ENCODE measurements around the gene NAA60.
"Not testable (repeated sequence)": the region's sequence is repeated elsewhere in the genome, so short reads cannot be mapped to it uniquely, and the experiment has no call there.

NAA60 gene

DNA sequence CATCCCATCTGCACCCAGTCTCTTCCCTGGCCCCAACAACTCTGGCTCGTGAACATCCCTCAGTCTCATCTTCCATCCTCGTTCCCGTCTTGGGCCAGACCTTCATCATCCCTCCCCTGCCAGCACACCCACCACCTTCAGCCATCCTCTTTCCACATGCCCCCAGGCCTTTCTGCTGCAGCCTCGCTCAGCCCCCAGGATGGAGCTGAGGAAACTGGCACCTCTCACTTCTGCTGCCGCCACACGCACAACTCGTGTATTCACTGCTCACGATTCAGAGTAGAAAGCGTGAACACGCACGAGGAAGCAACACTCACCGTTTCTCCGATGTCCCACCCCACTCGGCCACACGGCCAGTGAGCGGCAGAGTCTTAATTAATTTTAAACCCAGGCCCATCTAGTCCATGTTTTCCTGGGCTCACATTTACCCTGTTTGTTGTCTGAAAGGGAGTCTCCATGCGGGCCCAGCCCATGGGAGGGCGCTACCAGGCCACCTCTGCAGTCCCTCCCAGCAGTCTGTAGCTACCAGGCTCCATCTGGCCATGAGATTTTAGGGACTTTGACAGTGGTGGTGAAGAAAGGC lies 39.3 kb downstream of the NAA60 start:
- DNase-seq (ENCODE audit: low spot score): no peak

DNA sequence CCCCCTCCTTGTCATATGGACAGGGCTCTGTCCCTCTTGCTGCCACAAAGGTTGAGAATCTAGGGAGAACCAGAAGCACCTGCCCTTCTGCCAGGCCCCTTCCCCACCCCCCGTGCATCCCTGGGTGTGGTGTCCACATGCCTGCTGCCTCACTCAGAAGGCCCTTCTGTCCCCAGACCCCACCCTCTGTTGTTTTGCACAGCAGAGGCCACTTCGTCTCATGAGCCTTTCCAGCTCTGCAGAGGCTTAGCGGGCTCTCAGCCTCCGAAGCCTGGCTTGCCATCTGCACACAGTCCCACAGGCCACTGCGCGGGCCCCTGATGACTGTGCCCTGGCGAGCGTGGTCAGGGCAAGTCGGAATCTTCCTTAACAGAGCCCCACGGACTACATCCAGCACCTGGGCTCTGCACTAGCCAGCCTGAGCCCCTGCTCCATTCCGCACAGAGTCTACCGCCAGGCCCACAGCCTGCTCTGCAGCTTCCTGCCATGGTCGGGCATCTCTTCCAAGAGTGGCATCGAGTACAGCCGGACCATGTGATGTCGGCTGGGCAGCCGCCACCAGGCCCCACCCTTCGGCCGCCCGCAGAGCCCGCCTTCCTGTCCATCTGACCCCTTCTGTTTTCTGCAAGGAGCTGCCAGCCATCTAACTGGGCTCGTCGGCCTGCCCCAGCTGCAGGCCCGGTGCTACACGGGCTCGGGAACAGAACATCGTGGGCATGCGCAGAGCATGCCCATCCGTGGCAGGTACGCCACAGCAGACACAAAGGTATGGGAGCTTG lies 41.0 kb downstream of the NAA60 start:
- DNase-seq (ENCODE audit: low spot score): no peak

DNA sequence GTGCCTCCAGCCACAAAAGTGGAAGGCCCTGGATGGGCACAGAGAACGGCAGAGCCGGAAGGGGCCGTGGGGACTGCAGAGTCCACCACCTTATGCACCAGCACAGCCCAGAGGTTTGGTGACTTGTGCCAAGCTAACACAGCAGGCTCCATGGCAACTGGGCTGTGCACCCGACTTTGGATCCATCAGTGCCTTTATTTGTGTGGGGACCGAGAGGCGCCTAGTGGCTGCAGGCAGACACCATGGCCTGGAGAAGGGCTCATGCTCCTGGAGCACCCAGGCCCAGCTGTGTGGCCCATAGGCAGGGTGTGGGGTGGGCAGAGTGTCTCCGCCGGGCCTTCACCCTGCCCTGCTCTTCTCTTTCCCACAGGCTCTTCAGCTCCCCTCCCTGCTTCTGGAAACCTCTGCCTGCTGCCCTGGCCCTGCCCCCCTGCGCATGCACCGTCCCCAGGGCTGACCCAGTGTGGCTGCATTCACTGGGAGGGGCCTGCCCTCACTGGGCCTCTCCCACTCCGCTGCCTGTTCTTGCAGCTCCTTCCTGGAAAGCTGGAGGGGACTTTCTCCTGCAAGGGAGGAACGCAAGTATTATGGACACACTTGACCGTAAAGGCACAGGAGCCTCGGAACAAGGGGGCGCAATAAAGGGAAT lies 41.7 kb downstream of the NAA60 start:
- DNase-seq (ENCODE audit: low spot score): no peak

DNA sequence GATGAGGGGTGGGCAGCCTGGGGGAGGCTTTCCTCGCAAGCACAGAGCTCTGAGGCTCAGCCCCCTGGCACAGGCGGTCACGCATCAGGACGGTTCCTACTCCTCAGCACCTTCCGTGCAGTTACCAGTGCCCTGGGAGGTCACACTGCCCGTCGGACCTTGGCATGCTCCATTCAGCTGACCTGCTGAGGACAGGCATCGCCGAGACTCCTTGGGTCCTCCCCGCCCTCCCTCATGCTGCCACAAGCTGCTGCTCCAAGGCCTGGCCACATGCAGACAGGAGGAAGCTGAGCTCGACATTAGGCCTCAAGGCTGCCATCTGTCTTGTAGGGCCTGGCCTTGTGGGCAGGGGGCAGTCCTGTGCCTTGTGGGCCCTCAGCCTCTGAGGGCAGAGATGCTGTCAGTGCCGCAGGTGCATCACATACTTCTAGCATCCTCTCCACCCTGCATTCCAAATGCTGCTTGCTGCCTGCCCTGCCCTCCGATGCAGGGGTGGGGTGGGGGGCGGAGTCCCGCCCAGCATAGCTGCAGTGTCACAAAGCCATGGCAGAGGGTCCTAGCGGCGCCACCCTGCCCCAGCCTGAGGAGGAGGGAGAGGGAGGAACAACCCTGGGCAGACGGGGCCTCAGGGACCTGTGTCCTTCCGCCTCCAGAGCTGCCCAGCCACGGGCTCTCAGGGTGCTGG lies 42.5 kb downstream of the NAA60 start:
- DNase-seq (ENCODE audit: low spot score): no peak

DNA sequence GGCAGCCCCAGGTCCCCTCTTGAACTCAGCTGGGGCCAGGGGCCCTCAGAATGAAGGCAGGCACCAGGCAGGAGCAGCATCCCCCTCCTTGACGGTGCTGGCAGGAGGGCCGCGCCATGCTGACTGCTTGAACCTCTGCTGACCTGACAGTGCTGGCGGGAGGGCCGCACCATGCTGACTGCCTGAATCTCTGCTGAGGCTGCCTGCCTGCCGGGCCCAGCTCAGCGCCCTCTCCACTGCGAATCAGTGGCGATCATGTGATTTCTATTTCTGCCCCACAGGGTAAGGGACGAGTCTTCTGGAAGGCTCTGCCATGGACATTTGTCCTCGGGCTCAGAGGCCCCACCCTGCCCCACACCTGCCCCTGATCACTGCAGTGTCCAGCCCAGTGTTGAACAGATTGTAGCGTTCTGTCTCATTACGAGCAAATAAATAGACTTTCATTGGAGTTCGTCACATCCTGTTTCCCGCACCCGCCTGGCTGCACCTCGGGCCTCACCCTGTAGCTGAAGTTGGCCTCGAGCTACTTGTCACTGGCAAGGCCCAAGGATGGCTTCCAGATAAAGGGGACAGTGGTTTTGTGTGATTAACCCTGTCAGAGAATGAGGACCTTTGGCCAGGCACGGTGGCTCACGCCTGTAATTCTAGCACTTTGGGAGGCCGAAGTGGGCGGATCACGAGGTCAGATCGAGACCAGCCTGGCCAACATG lies 43.2 kb downstream of the NAA60 start:
- DNase-seq (ENCODE audit: low spot score): no peak

DNA sequence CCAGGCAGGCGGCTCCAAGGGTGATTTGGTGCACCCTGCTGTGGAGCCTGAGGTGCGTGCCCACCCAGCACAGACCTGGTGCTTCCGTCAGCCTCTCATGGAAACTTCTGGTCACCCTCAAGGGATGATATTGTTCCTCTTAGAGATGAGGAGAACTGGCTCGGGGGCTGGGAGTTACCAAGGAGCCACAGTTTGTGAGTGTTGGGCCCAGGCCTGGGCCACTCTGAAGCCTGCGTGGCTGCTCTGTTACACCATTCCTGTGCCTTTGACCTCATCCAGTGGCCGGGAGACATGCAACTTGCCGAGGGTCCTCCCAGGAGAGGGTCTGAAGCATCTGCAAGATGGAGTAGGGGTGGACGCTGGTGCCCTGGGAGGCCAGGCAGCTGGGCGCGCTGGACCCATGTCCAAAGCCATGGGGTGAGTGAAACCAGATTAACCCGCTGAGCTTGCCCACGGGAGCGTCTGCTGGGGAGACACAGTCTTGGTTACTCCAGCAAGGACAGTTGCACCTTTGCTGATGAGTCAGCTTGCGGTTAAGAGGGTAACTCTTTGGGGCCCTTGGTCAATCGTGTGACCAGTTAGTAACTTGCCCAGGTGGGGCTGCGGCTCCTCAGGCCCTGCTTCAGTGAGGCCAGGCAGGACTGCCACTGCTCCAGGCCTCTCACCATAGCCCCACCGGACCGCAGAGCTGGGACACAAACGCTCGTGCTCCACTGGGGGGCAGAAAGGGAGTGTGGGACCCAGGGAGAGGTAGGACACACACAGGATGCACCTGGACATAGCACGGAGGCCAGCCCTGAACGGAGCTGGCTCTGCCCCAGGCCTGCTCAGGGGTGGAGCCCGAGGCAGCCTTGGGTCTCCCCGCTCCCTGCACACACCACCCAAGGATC lies 44.3 kb downstream of the NAA60 start:
- no peak for DNase-seq (ENCODE audit: low spot score)

DNA sequence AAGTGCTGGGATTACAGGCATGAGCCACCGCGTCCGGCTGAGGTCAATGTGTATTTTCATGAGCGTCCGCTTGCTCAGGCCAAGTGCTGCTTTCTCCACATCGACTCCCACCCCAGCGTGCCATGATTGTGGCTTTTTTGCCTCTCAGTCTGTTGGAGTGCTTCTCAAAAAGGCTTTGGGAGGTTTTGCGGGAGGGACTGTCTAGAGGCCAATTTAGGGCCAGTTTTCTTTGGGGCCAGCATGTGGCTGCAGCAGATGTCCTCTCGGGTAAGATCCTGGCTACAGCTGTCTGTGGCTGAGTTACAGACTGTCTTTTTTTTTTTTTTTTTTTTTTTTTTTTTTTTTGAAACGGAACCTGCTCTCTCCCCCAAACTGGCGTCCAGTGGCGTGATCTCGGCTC lies 45.3 kb downstream of the NAA60 start:
- no peak for DNase-seq (ENCODE audit: low spot score)

DNA sequence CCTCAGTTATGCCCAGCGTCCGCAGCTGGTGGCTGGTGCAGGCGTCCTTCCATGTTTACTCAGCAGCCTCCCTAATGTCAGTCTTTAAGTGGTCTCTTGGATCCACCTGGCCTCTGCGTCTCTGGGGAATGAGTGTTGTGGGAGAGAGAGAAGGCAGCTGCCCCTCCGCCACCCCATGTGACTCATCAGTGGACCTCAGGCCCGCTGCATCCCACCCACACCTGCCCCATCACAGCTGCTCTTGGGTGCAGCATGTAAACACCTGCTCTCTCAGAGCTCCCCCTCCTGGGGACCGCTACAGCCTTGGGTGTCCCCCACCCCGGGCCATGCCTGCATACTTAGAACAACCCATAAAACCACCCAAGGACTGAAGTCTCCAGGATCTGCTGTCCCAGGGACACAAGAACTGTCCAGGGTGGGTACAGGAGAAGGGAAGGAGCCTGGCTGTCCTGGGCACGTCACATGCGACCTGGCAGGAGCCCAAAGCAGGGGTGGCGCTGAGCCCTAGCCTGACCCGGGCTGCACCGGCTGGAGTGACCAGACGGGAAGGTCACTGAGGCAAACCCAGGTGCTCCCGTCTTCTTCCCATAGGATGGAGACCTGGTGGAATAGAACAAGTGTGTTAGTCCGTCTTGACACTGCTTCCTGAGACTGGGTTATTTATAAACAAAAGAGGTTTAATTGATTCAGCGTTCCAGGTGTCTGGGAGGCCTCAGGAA lies 47.6 kb downstream of the NAA60 start:
- peak; percentile 17 for DNase-seq (ENCODE audit: low spot score)

DNA sequence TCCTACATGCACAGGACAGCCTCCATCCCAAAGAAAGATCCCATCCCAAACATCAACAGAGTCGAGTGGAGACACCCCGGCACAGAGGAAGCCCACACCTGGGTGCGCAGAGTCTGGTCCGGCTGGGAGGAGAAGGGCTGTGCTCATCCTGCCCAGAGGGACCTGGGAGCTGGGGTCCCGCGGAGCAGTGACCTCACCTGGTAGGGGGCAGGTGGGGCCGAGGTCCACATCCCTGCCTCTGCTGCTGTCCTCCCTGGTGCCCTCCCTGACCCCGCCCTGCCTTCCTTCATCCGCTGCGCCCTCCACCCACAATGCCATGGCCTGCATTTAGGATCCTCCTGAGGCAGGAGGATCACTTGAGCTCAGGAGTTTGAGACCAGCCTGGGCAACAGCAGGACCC lies 48.9 kb downstream of the NAA60 start:
- DNase-seq (ENCODE audit: low spot score): no peak

DNA sequence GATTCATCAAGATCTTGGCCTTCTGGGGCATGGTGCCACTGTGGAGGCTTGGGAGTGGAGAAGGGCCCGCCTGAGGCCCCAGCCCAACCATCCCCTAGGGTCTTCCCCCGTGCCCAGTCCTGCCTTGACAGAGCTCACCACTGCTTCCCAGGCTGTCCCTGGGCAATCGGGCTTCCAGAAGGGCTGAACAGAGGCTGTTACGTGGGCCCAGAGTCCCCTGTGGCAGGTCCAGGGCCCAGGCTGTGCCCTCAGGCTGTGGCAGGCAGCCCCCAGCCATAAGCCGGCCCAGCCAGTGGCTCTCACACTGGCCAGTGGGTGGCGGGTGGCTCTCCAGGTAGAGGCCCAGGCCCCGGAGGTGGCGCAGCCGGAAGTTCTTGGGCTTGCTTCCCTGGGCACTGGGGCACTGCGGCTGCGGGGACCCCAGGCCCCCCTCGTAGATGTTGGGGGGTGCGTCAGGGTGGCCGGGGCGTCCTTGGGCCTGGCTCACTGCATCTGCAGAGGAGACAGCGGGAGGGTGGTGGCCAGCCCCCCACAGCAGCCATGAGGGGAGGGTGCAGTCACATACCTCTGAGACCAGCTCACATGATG lies 51.0 kb downstream of the NAA60 start:
- no peak for DNase-seq (ENCODE audit: low spot score)

DNA sequence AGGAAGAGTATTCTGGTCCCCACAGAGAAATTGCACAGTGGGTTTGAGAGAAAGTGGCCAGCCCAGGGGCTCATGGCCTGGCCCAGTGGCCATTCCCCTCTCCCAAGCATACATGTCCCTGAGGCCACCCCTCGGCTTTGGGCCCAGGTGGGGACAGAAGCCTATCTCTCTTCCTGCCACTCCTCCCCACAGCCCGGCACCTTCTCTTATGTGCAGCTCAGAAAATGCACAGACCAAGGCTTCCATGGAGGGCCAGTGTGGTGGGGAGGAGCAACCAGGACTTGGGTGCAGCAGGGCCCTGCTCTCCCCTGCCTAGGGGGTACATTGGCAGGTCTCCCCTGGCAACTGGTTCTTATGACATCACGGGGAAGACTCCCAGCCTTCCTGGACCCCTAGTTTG lies 51.7 kb downstream of the NAA60 start, which contains the start of gene C16orf90:
Gene C16orf90 (minus strand): TSS at position 314 of the 400 bp plus-strand sequence. CDS start 68 bp downstream, at position 246.
- DNase-seq (ENCODE audit: low spot score): no peak

DNA sequence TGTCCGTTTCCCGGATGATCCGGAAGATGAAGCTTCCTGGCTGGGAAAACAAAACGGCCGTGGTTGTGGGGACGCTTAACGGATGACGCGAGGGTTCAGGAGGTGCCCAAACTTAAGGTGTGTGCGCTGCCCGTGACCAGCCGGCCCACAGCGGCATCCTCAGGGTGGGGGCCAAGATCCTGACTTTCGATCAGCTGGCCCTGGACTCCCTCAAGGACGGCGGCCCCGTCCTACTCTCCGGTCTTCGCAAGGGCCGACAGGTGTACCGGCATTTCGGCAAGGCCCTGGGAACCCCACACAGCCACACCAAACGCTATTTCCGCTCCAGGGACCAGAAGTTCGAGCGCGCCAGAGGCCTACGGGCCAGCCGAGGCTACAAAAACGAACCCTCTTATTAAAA lies 52.9 kb downstream of the NAA60 start:
- DNase-seq (ENCODE audit: low spot score): no peak

DNA sequence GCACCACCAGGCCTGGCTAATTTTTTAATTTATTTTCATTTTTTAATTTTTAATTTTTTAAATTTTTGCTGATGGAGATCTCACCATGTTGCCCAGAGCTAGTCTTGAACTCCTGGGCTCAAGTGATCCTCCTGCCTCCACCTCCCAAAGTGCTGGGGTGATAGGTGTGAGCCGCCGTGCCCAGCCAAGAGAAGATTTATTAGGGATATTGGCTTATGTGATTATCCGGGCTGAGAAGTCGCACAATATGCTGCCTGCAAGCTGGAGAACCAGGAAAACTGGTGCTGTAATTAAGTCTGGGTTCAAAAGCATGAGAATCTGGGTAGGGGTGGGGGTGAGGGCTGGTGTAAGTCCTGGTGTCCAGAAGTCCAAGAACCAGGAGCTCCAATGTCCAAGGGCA lies 54.3 kb downstream of the NAA60 start:
- no peak for DNase-seq (ENCODE audit: low spot score)

DNA sequence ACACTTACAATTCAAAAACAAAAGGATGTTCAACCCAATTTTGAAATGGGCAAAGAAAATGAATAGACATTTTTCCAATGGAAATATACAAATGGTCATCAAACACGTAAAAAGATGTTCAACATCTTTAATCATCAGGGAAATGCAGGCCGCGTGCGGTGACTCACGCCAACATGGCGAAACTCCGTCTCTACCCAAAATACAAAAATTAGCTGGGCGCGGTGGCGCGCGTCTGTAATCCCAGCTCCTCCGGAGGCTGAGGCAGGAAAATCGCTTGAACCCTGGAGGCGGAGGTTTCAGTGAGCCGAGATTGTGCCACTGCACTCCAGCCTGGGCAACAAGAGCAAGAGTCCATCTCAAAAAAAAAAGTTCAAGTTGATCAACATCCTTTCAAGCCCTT lies 55.5 kb downstream of the NAA60 start:
- no peak for DNase-seq (ENCODE audit: low spot score)

DNA sequence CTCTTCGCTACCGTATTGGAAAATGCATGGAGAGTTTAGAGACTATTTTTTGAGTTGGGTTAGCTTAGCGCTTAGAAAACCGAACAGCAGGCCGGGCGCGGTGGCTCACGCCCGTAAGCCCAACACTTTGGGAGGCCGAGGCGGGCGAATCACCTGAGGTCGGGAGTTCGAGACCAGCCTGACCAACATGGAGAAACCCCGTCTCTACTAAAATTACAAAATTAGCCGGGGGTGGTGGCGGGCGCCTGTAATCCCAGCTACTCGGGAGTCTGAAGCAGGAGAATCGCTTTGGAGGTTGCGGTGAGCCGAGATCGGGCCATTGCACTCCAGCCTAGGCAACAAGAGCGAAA lies 57.9 kb downstream of the NAA60 start:
- not testable (repeated sequence) for DNase-seq (ENCODE audit: low spot score)

DNA sequence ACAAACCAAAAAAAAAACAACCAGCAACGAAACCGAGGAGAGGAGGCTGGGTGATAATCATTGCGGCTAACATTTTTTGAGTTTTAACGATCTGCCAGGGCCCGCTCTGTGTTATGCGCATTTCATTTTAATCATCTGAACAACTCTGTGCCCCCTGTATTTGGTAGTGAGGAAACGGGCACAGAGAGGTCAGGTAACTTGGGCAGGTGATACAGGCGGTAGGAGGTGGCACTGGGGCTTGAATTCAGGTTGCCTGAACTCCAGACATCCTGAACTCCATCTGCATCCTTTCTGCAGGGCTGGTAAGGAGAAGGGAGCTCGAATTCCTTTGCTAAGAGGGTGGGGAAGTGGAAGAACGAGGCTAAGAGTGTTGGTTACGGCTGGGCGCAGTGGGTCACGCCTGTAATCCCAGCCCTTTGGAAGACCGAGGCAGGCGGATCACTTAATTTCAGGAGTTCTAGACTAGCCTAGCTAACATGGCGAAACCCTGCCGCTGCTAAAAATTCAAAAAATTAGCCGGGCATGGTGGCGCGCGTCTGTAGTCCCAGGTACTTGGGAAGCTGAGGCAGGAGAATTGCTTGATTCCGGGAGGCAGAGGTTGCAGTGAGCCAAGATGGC lies 58.4 kb downstream of the NAA60 start:
- DNase-seq (ENCODE audit: low spot score): no peak

DNA sequence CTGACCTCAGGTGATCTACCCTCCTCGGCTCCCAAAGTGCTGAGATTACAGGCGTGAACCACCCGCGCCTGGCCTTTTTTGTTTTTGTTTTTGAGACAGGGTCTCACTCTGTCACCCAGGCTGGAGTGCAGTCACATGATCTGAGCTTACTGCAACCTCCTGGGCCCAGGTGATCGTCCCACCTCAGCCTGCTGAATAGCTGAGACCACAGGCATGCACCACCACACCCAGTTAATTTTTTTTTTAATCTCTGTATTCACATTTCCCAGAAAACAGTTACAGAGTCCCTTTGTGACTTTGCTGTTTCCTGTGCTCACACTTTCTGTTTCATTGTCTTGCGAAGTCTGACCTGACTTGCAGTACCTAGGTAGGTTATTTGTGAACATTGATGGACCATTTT lies 60.0 kb downstream of the NAA60 start:
- no peak for DNase-seq (ENCODE audit: low spot score)

DNA sequence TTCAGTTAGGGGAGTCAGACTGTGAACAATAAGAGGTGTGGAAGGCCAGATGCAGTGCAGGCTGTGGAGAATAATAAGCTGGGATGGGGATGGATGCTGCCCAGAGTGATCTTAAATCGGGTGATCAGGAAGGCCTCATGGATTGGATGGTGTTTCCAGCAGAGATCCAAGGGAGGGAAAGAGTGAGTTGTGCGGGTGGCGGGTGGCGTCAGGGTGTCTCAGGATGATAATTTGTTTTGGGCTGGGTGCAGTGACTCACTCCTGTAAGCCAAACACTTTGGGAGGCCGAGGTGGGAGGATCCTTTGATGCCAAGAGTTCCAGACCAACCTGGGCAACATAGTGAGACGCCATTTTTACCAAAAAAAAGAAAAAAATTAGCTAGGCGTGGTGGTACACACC lies 65.3 kb downstream of the NAA60 start:
- no peak for DNase-seq (ENCODE audit: low spot score)

DNA sequence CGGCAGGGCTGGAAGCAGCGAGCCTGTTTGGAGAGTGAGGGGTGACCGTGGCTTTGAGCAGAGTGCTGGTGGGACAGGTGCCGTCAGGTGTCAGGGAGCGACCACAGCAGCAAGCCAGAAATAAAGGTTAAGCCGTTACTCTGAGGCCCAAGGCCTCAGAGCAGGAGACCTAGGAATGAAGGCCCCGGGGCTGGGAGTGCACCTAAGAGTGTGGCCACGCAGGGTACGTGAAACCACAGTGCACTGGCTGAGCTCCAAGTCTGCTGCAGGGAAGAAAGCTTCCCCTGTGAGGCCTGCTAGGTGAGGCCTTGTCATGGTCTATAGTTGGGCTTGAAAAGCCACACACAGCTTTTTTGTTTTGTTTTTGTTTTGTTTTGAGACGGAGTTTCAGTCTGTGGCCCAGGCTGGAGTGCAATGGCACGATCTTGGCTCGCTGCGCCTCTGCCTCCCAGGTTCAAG lies 66.0 kb downstream of the NAA60 start:
- DNase-seq (ENCODE audit: low spot score): no peak

DNA sequence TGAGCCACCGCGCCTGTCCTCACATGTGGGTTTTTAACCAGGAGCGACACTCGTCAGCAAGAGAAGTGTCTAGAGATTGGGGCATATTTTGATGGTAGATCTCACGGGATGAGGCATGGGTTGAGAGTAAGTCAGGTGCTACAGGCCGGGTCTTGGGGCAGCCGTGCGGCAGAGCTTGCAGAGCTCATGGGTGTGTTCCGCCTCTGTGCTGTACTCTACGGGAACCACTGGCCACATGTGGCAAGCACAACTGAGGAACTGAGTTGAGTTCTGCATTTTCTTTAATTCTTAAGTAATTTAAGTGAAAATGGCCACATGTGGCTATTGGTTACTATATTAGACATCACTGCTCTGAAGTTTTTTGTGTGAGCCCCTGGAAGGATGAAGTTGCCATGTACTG lies 66.9 kb downstream of the NAA60 start:
- DNase-seq (ENCODE audit: low spot score): no peak
